ENCODE data around the gene ZCCHC17. TPM values are rescaled to one million over a fixed set of nuclear protein-coding genes. Genes with fewer than 3 reads are reported as not detected.

Gene ZCCHC17
- total RNA-seq, 1 donor from 2014 or later = 26.3 TPM

GRCh38 chr1:31356427-31356826 is 59.6 kb downstream of the ZCCHC17 start:
- H3K36me3 Mint-ChIP-seq (ENCODE audit: unreplicated experiment) = peaks cover 47% of the 10 kb centered on the region
- no peak for TF ChIP-seq CTCF (IDR thresholded peaks at IDR 0.05)
- no peak overlapping the region for H3K4me3 Mint-ChIP-seq (ENCODE audit: unreplicated experiment)
- H3K27me3 Mint-ChIP-seq (ENCODE audit: unreplicated experiment) = no peaks in the 10 kb centered on the region
- H3K9me3 Mint-ChIP-seq (ENCODE audit: unreplicated experiment) = no peaks in the 10 kb centered on the region
- DNase-seq (ENCODE audit: extremely low spot score, unreplicated experiment) = no peak
- no peak overlapping the region for H3K27ac Mint-ChIP-seq (ENCODE audit: unreplicated experiment)
- H3K4me1 Mint-ChIP-seq (ENCODE audit: unreplicated experiment) = no peaks in the 10 kb centered on the region

GRCh38 chr1:31361607-31362006 is 64.8 kb downstream of the ZCCHC17 start:
- Mint-ChIP-seq H3K27ac (ENCODE audit: unreplicated experiment) (no peak overlapping the region), H3K4me1 (ENCODE audit: unreplicated experiment) (no peaks in the 10 kb centered on the region), H3K4me3 (ENCODE audit: unreplicated experiment) (no peak overlapping the region), H3K36me3 (ENCODE audit: unreplicated experiment) (peaks cover 32% of the 10 kb centered on the region), H3K27me3 (ENCODE audit: unreplicated experiment) (no peaks in the 10 kb centered on the region), H3K9me3 (ENCODE audit: unreplicated experiment) (no peaks in the 10 kb centered on the region)
- no peak for DNase-seq (ENCODE audit: extremely low spot score, unreplicated experiment)
- no peak for TF ChIP-seq CTCF (IDR thresholded peaks at IDR 0.05)

- no peak for TF ChIP-seq CTCF (IDR thresholded peaks at IDR 0.05)
- Mint-ChIP-seq H3K27ac (ENCODE audit: unreplicated experiment) (no peak overlapping the region), H3K9me3 (ENCODE audit: unreplicated experiment) (no peaks in the 10 kb centered on the region), H3K27me3 (ENCODE audit: unreplicated experiment) (no peaks in the 10 kb centered on the region), H3K4me1 (ENCODE audit: unreplicated experiment) (no peaks in the 10 kb centered on the region), H3K36me3 (ENCODE audit: unreplicated experiment) (peaks cover 33% of the 10 kb centered on the region), H3K4me3 (ENCODE audit: unreplicated experiment) (no peak overlapping the region)
- no peak for DNase-seq (ENCODE audit: extremely low spot score, unreplicated experiment)
These were observed 65.2 kb downstream of the ZCCHC17 start for GRCh38 chr1:31362032-31362431.

GRCh38 chr1:31364561-31365250 is 67.9 kb downstream of the ZCCHC17 start:
- H3K27ac Mint-ChIP-seq (ENCODE audit: unreplicated experiment) = no peak overlapping the region
- no peaks in the 10 kb centered on the region for H3K4me1 Mint-ChIP-seq (ENCODE audit: unreplicated experiment)
- no peak for DNase-seq (ENCODE audit: extremely low spot score, unreplicated experiment)
- H3K9me3 Mint-ChIP-seq (ENCODE audit: unreplicated experiment) = no peaks in the 10 kb centered on the region
- no peaks in the 10 kb centered on the region for H3K27me3 Mint-ChIP-seq (ENCODE audit: unreplicated experiment)
- H3K4me3 Mint-ChIP-seq (ENCODE audit: unreplicated experiment) = no peak overlapping the region
- no peak for TF ChIP-seq CTCF (IDR thresholded peaks at IDR 0.05)
- H3K36me3 Mint-ChIP-seq (ENCODE audit: unreplicated experiment) = peaks cover 27% of the 10 kb centered on the region

- H3K4me3 Mint-ChIP-seq (ENCODE audit: unreplicated experiment) = no peak overlapping the region
- peaks cover 20% of the 10 kb centered on the region for H3K36me3 Mint-ChIP-seq (ENCODE audit: unreplicated experiment)
- no peaks in the 10 kb centered on the region for H3K27me3 Mint-ChIP-seq (ENCODE audit: unreplicated experiment)
- peaks cover 7% of the 10 kb centered on the region for H3K4me1 Mint-ChIP-seq (ENCODE audit: unreplicated experiment)
- no peak overlapping the region for H3K27ac Mint-ChIP-seq (ENCODE audit: unreplicated experiment)
- TF ChIP-seq CTCF (IDR thresholded peaks at IDR 0.05) = no peak
- no peak for DNase-seq (ENCODE audit: extremely low spot score, unreplicated experiment)
- H3K9me3 Mint-ChIP-seq (ENCODE audit: unreplicated experiment) = no peaks in the 10 kb centered on the region
These were observed 70.0 kb downstream of the ZCCHC17 start for GRCh38 chr1:31366796-31367195.

All from osteocyte (in vitro differentiated cells).